AG04450 (cell line): Measurements from ENCODE around the gene METTL26. TPM values are rescaled to one million over a fixed set of nuclear protein-coding genes. Genes with fewer than 3 reads are reported as not detected.

Source experiments
- CTCF ChIA-PET: fragments of 300-600, 350-600 bp; formaldehyde crosslinking; extraction: SDS; loops from one replicate; lab custom pipeline; 2022; ENCODE audit warnings: antibody characterized with exemption, inconsistent platforms; lab: Charles Lee
- POLR2A ChIA-PET: fragments of 350-600 bp; formaldehyde crosslinking; extraction: SDS; loops from one replicate; lab custom pipeline; 2021; ENCODE audit warnings: antibody characterized with exemption, inconsistent platforms; lab: Yijun Ruan, JAX
- DNase-seq: peaks from one replicate; pipeline ENCODE4 v3.0.0-alpha.2; 2011; ENCODE audit warnings: low read depth, low spot score
- H3K27ac ChIP-seq: one replicate; pipeline ENCODE4 v1.5.1; 2012; ENCODE audit warnings: low read depth, low read length, control low read depth
- H3K27me3 ChIP-seq: one replicate; pipeline ENCODE4 v1.6.0; 2012; ENCODE audit warnings: low read length; ENCODE audit not compliant: control insufficient read depth, insufficient read depth
- H3K4me3 ChIP-seq: 2 replicates; pipeline ENCODE4 v1.5.1; 2011; ENCODE audit warnings: mild to moderate bottlenecking, low read depth, low read length, control low read depth
- H3K9me3 ChIP-seq: 2 replicates; pipeline ENCODE4 v1.5.1; 2012; ENCODE audit warnings: low read length; ENCODE audit not compliant: control insufficient read depth, insufficient read depth
- polyA plus RNA-seq: library from polyadenylated mRNA; depleted of rRNA; stranded (reverse); fragments of >200 nt; gene quantifications from 2 replicates; pipeline ENCODE4 v1.2.3, GENCODE V29; 2011
- TF ChIP-seq, protein P1 (sequence below): IDR thresholded peaks from 2 replicates; pipeline ENCODE4 v1.5.1; 2011; ENCODE audit warnings: low read depth, low read length, control low read depth, inconsistent platforms

Gene METTL26
- polyA plus RNA-seq, 1 experiment = 58.3 TPM

DNA sequence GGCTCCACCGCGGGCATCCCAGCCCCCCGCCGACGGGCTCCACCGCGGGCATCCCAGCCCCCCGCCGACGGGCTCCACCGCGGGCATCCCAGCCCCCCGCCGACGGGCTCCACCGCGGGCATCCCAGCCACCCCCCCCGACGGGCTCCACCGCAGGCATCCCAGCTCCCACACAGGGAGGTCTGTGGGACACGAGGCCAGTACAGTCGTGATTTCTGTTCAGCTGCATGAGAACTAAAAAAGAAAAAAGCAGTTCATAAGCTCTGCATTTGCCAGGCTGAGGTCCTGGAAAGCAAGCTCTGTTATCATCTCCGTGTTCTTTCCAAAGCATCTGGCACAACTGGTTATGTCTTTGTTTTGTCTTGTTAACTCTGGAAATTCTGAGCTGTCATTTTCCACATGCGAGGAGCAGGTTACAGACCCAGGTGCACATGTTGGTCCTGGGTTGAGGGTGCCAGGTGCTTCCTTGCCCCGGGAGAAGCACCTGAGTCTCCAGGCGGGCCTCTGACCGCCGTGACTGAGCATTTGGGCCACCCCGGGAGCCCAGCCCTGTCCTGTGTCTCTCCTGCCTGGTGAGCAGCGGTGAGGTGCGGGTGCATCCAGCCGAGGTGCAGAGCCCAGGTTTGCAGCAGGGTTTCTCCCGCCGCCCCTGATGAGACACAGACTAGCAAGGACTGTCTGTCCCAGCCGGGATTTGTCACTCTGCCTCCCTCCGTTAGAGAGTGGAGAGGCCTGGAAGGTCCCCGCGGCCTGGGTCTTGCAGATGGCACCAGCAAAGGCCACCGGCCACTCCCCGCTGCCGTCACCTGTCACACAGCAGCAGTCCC, 15.2 kb downstream of the METTL26 start:
- ChIA-PET POLR2A (no interaction called here), CTCF (interaction anchor here (0.5 kb wide), 1 partner anchor 219 kb away, joined by 6 read pairs; the partner anchor contains the start of gene DECR2)
- no peak for DNase-seq
- Histone ChIP-seq H3K27ac (peak overlapping the region; percentile 11), H3K27me3 (no peaks in the 10 kb centered on the region), H3K9me3 (peaks cover 10% of the 10 kb centered on the region; the same call in 1 of the 2 replicates), H3K4me3 (no peak overlapping the region)
- TF ChIP-seq, protein P1, sequence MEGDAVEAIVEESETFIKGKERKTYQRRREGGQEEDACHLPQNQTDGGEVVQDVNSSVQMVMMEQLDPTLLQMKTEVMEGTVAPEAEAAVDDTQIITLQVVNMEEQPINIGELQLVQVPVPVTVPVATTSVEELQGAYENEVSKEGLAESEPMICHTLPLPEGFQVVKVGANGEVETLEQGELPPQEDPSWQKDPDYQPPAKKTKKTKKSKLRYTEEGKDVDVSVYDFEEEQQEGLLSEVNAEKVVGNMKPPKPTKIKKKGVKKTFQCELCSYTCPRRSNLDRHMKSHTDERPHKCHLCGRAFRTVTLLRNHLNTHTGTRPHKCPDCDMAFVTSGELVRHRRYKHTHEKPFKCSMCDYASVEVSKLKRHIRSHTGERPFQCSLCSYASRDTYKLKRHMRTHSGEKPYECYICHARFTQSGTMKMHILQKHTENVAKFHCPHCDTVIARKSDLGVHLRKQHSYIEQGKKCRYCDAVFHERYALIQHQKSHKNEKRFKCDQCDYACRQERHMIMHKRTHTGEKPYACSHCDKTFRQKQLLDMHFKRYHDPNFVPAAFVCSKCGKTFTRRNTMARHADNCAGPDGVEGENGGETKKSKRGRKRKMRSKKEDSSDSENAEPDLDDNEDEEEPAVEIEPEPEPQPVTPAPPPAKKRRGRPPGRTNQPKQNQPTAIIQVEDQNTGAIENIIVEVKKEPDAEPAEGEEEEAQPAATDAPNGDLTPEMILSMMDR = no peak

DNA sequence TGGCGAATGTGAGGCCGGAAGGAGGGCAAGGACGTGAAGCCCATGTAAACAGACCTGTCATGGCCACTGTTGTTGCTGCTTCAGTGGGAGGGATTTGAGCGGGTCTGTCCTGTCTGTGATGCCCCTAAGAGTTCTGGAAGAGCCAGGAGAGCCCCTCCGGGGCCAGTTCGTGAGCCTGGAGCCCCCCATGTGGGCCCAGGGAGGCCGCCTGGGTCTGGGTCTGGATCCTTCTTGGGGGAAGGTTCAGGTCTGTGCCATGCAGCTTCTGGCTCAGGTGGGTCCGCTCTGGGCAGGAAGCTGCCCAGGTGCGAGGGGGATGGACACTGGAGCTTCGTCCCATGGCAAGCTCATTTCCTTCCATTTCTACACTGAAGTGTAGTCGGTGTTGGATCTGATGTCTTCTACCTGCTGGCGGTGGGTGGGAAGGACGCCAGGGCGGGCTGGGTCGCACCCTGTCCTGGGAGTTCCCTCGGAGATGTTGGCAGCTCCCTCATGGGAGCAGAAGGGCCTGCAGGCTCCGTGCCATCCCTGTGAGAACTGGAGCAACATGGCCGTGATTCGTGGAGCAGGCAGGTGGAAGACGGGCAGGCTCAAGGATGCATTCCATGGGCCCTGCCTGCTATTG, 16.5 kb downstream of the METTL26 start:
- POLR2A ChIA-PET = interaction anchor here (1.2 kb wide), 1 partner anchor 80 kb away, joined by 3 read pairs; no protein-coding TSS in a partner anchor
- TF ChIP-seq, protein P1 = no peak
- CTCF ChIA-PET = no interaction called here

DNA sequence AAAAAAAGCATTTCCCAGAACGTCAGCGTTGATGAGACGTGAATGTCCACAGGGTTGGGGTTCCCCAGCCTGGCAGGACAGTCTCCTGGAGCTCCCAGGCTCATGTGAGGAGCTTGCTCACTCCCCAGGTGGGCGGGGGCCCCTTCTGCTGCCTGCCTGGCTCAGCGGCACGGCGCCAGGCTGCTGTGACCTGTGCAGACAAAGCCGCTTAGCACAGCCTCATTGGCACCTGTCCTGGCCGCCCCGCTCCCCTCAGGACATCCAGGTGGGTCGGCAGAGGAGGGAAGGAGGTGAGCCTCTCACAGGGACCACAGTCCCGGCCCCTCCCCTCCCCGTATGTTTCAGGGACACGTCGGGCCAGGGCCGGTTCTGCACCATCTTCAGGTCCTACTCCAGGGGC, 18.2 kb downstream of the METTL26 start:
- ChIA-PET POLR2A (interaction anchor here (0.6 kb wide), 1 partner anchor 411 kb away, joined by 3 read pairs; no protein-coding TSS in a partner anchor), CTCF (no interaction called here)
- H3K4me3 ChIP-seq = no peak overlapping the region
- no peak overlapping the region for H3K27ac ChIP-seq
- no peak for DNase-seq
- no peaks in the 10 kb centered on the region for H3K27me3 ChIP-seq
- TF ChIP-seq, protein P1 = no peak
- H3K9me3 ChIP-seq = peaks cover 16% of the 10 kb centered on the region

More for the DNA sequence above, 16.5 kb downstream of the METTL26 start:
- H3K27me3 ChIP-seq = no peaks in the 10 kb centered on the region
- H3K4me3 ChIP-seq = no peak overlapping the region
- H3K9me3 ChIP-seq = peaks cover 5% of the 10 kb centered on the region; the same call in 1 of the 2 replicates
- DNase-seq = no peak
- H3K27ac ChIP-seq = no peak overlapping the region

DNA sequence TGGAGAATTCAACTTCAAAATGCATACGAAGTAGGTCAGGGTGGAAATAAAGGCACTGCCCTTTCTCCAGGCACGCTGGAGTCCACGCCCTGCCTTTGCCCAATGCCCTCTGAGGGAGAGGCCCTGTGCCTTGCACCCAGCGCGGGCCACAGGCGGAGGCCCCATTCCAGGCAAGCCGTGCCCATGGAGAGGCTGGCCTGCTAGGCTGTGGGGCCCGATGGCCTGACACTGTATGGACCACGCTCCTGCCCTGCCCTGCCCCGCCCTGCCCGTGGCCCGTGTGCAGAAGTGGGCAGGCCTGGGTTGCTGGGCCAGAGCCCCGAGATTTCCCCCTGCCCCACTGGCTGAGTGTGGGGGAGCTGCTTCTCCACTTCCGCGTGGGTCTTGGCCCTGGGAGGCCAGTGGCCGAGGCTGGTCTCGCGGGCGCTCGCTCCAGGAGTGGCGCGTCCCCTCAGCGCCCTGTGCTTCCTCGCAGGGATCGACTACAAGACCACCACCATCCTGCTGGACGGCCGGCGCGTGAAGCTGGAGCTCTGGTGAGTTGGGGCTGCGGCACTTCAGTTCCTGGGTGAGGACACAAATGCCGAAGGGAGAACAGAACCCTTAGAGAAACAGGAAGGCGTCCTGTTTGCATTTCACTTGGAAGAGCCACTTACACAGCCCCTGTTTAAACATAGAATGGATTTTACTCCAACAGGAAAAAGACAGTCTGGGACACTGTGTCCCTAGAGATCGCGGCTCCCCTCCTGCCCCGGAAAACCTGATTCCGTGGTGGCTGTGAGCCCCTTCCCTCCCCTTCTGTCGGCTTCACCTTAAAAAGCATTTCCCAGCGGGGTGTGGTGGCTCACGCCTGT, 19.1 kb downstream of the METTL26 start:
- no peak for DNase-seq
- POLR2A ChIA-PET = no interaction called here
- Histone ChIP-seq H3K9me3 (peaks cover 12% of the 10 kb centered on the region), H3K4me3 (no peak overlapping the region), H3K27ac (no peak overlapping the region), H3K27me3 (no peaks in the 10 kb centered on the region)
- TF ChIP-seq, protein P1 = no peak
- CTCF ChIA-PET = no interaction called here
